IMR-90 (cell line): ENCODE data around the gene COMMD1. TPM values are rescaled to one million over a fixed set of nuclear protein-coding genes. Genes with fewer than 3 reads are reported as not detected.

ENCODE experiments used
- ATAC-seq: fragments of 200-7000 bp; cut with Tn5 transposase; 2 replicates; pipeline ENCODE4 v1.9.1; 2020; ENCODE audit warnings: low read depth, mild to moderate bottlenecking, moderate library complexity
- BruUV-seq: library from RNA; stranded (reverse); fragments of 400-500 nt; replicated peaks from 2 replicates; lab custom pipeline; 2021; lab: Mats Ljungman, UMichigan
- CTCF ChIA-PET: fragments of 300-600 bp; formaldehyde crosslinking; extraction: SDS; loops from one replicate; lab custom pipeline; 2021; ENCODE audit warnings: antibody characterized with exemption; lab: Yijun Ruan, JAX
- POLR2A ChIA-PET: fragments of 300-600 bp; sonication (Branson Sonifier 250); formaldehyde crosslinking; loops from one replicate; lab custom pipeline; 2022; ENCODE audit warnings: antibody characterized with exemption; ENCODE audit not compliant: unreplicated experiment; lab: Charles Lee
- DNase-seq: peaks from one replicate; pipeline ENCODE4 v3.0.0; 2013
- H2AFZ ChIP-seq: replicated peaks from 2 replicates; pipeline ENCODE3; 2013; ENCODE audit warnings: low read length, mild to moderate bottlenecking; ENCODE audit not compliant: poor library complexity
- H2AK5ac ChIP-seq: 2 replicates; pipeline ENCODE4 v1.6.1; 2013; ENCODE audit warnings: low read depth, low read length, inconsistent platforms
- H2AK9ac ChIP-seq: replicated peaks from 2 replicates; pipeline ENCODE3; 2013; ENCODE audit warnings: mild to moderate bottlenecking, low read depth, low read length, moderate library complexity; ENCODE audit not compliant: poor library complexity
- H2BK120ac ChIP-seq: 2 replicates; pipeline ENCODE4 v1.6.1; 2013; ENCODE audit warnings: low read depth, low read length, inconsistent platforms
- H2BK15ac ChIP-seq: 3 replicates; pipeline ENCODE4 v1.6.1; 2013; ENCODE audit warnings: low read depth, low read length, inconsistent platforms
- H2BK20ac ChIP-seq: 2 replicates; pipeline ENCODE4 v1.6.1; 2013; ENCODE audit warnings: low read depth, mild to moderate bottlenecking, inconsistent platforms, low read length, moderate library complexity
- H2BK5ac ChIP-seq: 2 replicates; pipeline ENCODE4 v1.6.1; 2013; ENCODE audit warnings: mild to moderate bottlenecking, low read depth, low read length, inconsistent platforms; ENCODE audit not compliant: poor library complexity, severe bottlenecking
- H3K14ac ChIP-seq: replicated peaks from 2 replicates; pipeline ENCODE4 v1.6.1; 2013; ENCODE audit warnings: low read depth, low read length, inconsistent platforms
- H3K18ac ChIP-seq: 2 replicates; pipeline ENCODE4 v1.6.1; 2013; ENCODE audit warnings: low read depth, low read length, control low read depth
- H3K23ac ChIP-seq: 2 replicates; pipeline ENCODE4 v1.6.1; 2013; ENCODE audit warnings: low read depth, low read length, inconsistent platforms
- H3K27ac ChIP-seq: 2 replicates; pipeline ENCODE4 v1.5.1; 2013; ENCODE audit warnings: mild to moderate bottlenecking, control low read depth, low read length; ENCODE audit not compliant: insufficient read depth
- H3K27me3 ChIP-seq: 2 replicates; pipeline ENCODE4 v1.6.1; 2013; ENCODE audit warnings: low read length; ENCODE audit not compliant: control insufficient read depth, insufficient read depth
- H3K36me3 ChIP-seq: 2 replicates; pipeline ENCODE4 v1.6.1; 2013; ENCODE audit warnings: low read length, mixed read lengths; ENCODE audit not compliant: control insufficient read depth, insufficient read depth
- H3K4ac ChIP-seq: 2 replicates; pipeline ENCODE4 v1.6.1; 2013; ENCODE audit warnings: low read depth, low read length, inconsistent platforms
- H3K4me1 ChIP-seq: 2 replicates; pipeline ENCODE4 v1.6.1; 2013; ENCODE audit warnings: low read length, mixed read lengths; ENCODE audit not compliant: control insufficient read depth, insufficient read depth
- H3K4me2 ChIP-seq: 2 replicates; pipeline ENCODE4 v1.6.1; 2013; ENCODE audit warnings: low read depth, mild to moderate bottlenecking, control low read depth, low read length, moderate library complexity
- H3K4me3 ChIP-seq: 2 replicates; pipeline ENCODE4 v1.5.1; 2013; ENCODE audit warnings: low read depth, mild to moderate bottlenecking, control low read depth, low read length, moderate library complexity; ENCODE audit not compliant: insufficient read depth
- H3K56ac ChIP-seq: 2 replicates; pipeline ENCODE4 v1.6.1; 2013; ENCODE audit warnings: low read length, inconsistent platforms; ENCODE audit not compliant: insufficient read depth; ENCODE audit errors: extremely low read depth
- H3K79me1 ChIP-seq, 2 experiments: 2 replicates each; pipeline ENCODE4 v1.6.1; 2013; ENCODE audit warnings: low read length in 2 of 2, inconsistent platforms in 1 of 2, low read depth in 1 of 2
- H3K9ac ChIP-seq: 2 replicates; pipeline ENCODE4 v1.6.1; 2013; ENCODE audit warnings: low read depth, low read length, control low read depth
- H3K9me1 ChIP-seq: 2 replicates; pipeline ENCODE4 v1.6.1; 2013; ENCODE audit warnings: low read length, inconsistent platforms; ENCODE audit not compliant: insufficient read depth
- H3K9me3 ChIP-seq: 2 replicates; pipeline ENCODE4 v1.6.1; 2013; ENCODE audit warnings: low read length; ENCODE audit not compliant: control insufficient read depth, insufficient read depth
- H4K20me1 ChIP-seq: 2 replicates; pipeline ENCODE4 v1.6.1; 2013; ENCODE audit warnings: low read length, inconsistent platforms; ENCODE audit not compliant: insufficient read depth
- H4K5ac ChIP-seq: 2 replicates; pipeline ENCODE4 v1.6.1; 2013; ENCODE audit warnings: mild to moderate bottlenecking, low read depth, low read length, control low read depth
- H4K8ac ChIP-seq, 2 experiments: 2 replicates each; pipeline ENCODE4 v1.6.1; 2013; ENCODE audit warnings: low read depth in 2 of 2, low read length in 2 of 2, control low read depth in 1 of 2, inconsistent platforms in 1 of 2
- H4K91ac ChIP-seq: 2 replicates; pipeline ENCODE4 v1.6.1; 2013; ENCODE audit warnings: low read depth, low read length, inconsistent platforms; ENCODE audit not compliant: insufficient read depth
- CEBPB ChIP-seq: IDR thresholded peaks from 2 replicates; pipeline ENCODE4 v1.6.1; 2012; ENCODE audit warnings: low read depth, low read length, improper control_type of control experiment
- CHD1 ChIP-seq: IDR thresholded peaks from 2 replicates; pipeline ENCODE4 v1.6.1; 2012; ENCODE audit warnings: low read depth, low read length, improper control_type of control experiment
- CTCF ChIP-seq: conservative IDR thresholded peaks from 2 replicates; pipeline ENCODE4 v1.5.1; 2012; ENCODE audit warnings: mild to moderate bottlenecking, low read depth, low read length, improper control_type of control experiment
- ELK1 ChIP-seq: fragments of 150-350 bp; IDR thresholded peaks from 2 replicates; pipeline ENCODE4 v1.6.1; 2016; ENCODE audit warnings: low read depth, mild to moderate bottlenecking, low read length, moderate library complexity, borderline replicate concordance
- MXI1 ChIP-seq: IDR thresholded peaks from 2 replicates; pipeline ENCODE4 v1.6.1; 2012; ENCODE audit warnings: low read depth, mild to moderate bottlenecking, low read length, moderate library complexity, borderline replicate concordance
- NFE2L2 ChIP-seq: fragments of 150-350 bp; IDR thresholded peaks from 2 replicates; pipeline ENCODE4 v1.6.1; 2016; ENCODE audit warnings: low read depth, mild to moderate bottlenecking, low read length
- WGBS, 2 experiments: methylation state at CpG; one replicate each; pipeline versions ENCODE4 v1.1.5 to v1.1.7; 2013; ENCODE audit warnings: missing lambda C conversion rate in 2 of 2; ENCODE audit not compliant: insufficient read length in 1 of 2; ENCODE audit errors: extremely low coverage in 2 of 2; 5-methylcytosine and 5-hydroxymethylcytosine counted together
- dilution Hi-C: fragments of 300-500 bp; cut with HindIII; formaldehyde crosslinking; loops from one replicate; pipeline ENCODE4 v1.14.3; 2018; ENCODE audit warnings: low sequenced_read_pairs; ENCODE audit not compliant: unreplicated experiment
- in situ Hi-C: fragments of 300-500 bp; cut with MboI; formaldehyde crosslinking; loops from 3 replicates; pipeline ENCODE4 v1.14.3; 2019; ENCODE audit warnings: low sequenced_read_pairs, inconsistent platforms, mixed read lengths
- intact Hi-C: fragments of 100-400 bp; cut with micrococcal nuclease; formaldehyde crosslinking; loops from 2 replicates; pipeline ENCODE4 v1.10.0; 2022
- polyA plus RNA-seq, 3 experiments: library from polyadenylated mRNA; depleted of rRNA; stranded (reverse); fragments of >200 nt; gene quantifications; 2 replicates each; pipeline ENCODE4 v1.2.3, GENCODE V29; 2012; ENCODE audit warnings: low replicate concordance in 1 of 3
- total RNA-seq: library from RNA; depleted of rRNA; stranded (reverse); fragments of >200 nt; gene quantifications from 2 replicates; pipeline ENCODE4 v1.2.3, GENCODE V29; 2012

COMMD1 gene
- total and polyA plus RNA-seq, 2 of the 4 experiments (the other 2 are of a cell fraction), result 42.8 to 60.4 TPM

GRCh38 chr2:61949458-61949713, 43.9 kb downstream of the COMMD1 start (continued):
- no peak for TF ChIP-seq ELK1

GRCh38 chr2:61949714-61950560, 44.5 kb downstream of the COMMD1 start:
- 80% methylated on average over 1 of the region's 6 CpGs; no CpG with 5 or more reads in 1 of the 2 experiments for WGBS, 2 experiments
- H2AFZ ChIP-seq, result no peak overlapping the region
- H2BK120ac ChIP-seq, result no peak overlapping the region
- ATAC-seq, result no peak
- no peak overlapping the region for H3K56ac ChIP-seq
- H3K79me1 ChIP-seq, result peaks cover 5 to 15% of the 10 kb centered on the region in 2 experiments; a peak in 3 of 4 replicates
- dilution Hi-C loops (no loop called here), intact Hi-C loops (no loop called here), in situ Hi-C loops (no loop called here)
- no TSS peak for BruUV-seq
- H3K9ac ChIP-seq, result no peak overlapping the region
- H4K91ac ChIP-seq, result no peak overlapping the region
- H2AK5ac ChIP-seq, result no peak overlapping the region
- peak; percentile 8 for DNase-seq
- no peak overlapping the region for H4K5ac ChIP-seq
- H3K18ac ChIP-seq, result no peak overlapping the region
- ChIA-PET POLR2A (no interaction called here), CTCF (no interaction called here)
- no peak overlapping the region for H3K23ac ChIP-seq
- H3K9me1 ChIP-seq, result no peaks in the 10 kb centered on the region; the same call in 1 of the 2 replicates
- H3K36me3 ChIP-seq, result no peaks in the 10 kb centered on the region
- H3K9me3 ChIP-seq, result peaks cover 3% of the 10 kb centered on the region; the same call in 1 of the 2 replicates
- H3K27me3 ChIP-seq, result no peaks in the 10 kb centered on the region
- no peaks in the 10 kb centered on the region for H4K20me1 ChIP-seq
- no peak overlapping the region for H3K4ac ChIP-seq
- H4K8ac ChIP-seq, result no peak overlapping the region
- no peak overlapping the region for H2BK20ac ChIP-seq
- H3K27ac ChIP-seq, result no peak overlapping the region
- H3K4me2 ChIP-seq, result no peak overlapping the region
- H2BK15ac ChIP-seq, result no peak overlapping the region
- no peak overlapping the region for H2AK9ac ChIP-seq
- no peak overlapping the region for H2BK5ac ChIP-seq
- H3K4me3 ChIP-seq, result no peak overlapping the region
- H3K14ac ChIP-seq, result no peak overlapping the region
- peaks cover 10% of the 10 kb centered on the region for H3K4me1 ChIP-seq
- TF ChIP-seq MXI1 (no peak), CTCF (no peak), CHD1 (no peak), CEBPB (no peak), NFE2L2 (no peak)
